Prostate gland (tissue), 2 donors: ENCODE data around the gene SH3PXD2B. TPM values are rescaled to one million over a fixed set of nuclear protein-coding genes. Genes with fewer than 3 reads are reported as not detected.

Experiments
- DNase-seq: peaks from one replicate; pipeline ENCODE4 v3.0.0-alpha.2; 2019; ENCODE audit warnings: low spot score
- H3K27ac ChIP-seq, 2 donors: fragments of 200-600 bp; sonication (generic); 2 replicates each; pipeline ENCODE4 v1.5.1; 2017 to 2019
- H3K27me3 ChIP-seq: fragments of 200-600 bp; sonication (generic); replicated peaks from 2 replicates; pipeline ENCODE4 v1.5.1; 2019; ENCODE audit not compliant: insufficient read depth
- H3K36me3 ChIP-seq, 2 donors: fragments of 200-600 bp; sonication (generic); 1 replicate in 1 of 2; 2 replicates in 1 of 2; pipeline versions ENCODE4 v1.5.1 to v1.8.1; 2017 to 2019
- H3K4me1 ChIP-seq: fragments of 200-600 bp; sonication (generic); replicated peaks from 2 replicates; pipeline ENCODE4 v1.5.1; 2019
- H3K4me3 ChIP-seq, 2 donors: fragments of 200-600 bp; sonication (generic); 2 replicates each; pipeline ENCODE4 v1.5.1; 2017 to 2019
- H3K9me3 ChIP-seq: fragments of 200-600 bp; sonication (generic); 2 replicates; pipeline ENCODE4 v1.5.1; 2017
- CTCF ChIP-seq, 4 experiments: fragments of 200-600 bp in 2 of 4; fragments of 450-650 bp in 2 of 4; sonication (generic) in 2 of 4; IDR thresholded peaks; 1 replicate in 3 of 4; 2 replicates in 1 of 4; pipeline ENCODE4 v1.5.1; 2016 to 2019; ENCODE audit warnings: antibody characterized with exemption in 4 of 4, mild to moderate bottlenecking in 2 of 4, moderate library complexity in 2 of 4
- POLR2A ChIP-seq: fragments of 450-650 bp; IDR thresholded peaks from one replicate; pipeline ENCODE4 v1.6.1; 2016; ENCODE audit warnings: antibody characterized with exemption, mild to moderate bottlenecking
- POLR2AphosphoS5 ChIP-seq: sonication (generic); formaldehyde crosslinking; IDR thresholded peaks from one replicate; pipeline ENCODE4 v1.6.1; 2017; ENCODE audit warnings: antibody characterized with exemption
- WGBS: methylation state at CpG from one replicate; pipeline ENCODE4 v1.1.5; 2018; 5-methylcytosine and 5-hydroxymethylcytosine counted together
- intact Hi-C: fragments of 100-400 bp; cut with DNase I; formaldehyde crosslinking; loops from one replicate; pipeline ENCODE4 v1.14.2; 2022
- total RNA-seq, 2 donors: library from RNA; depleted of rRNA; stranded (reverse); fragments of >200 nt; gene quantifications; one replicate each; pipeline ENCODE4 v1.1.0, GENCODE V29; 2016

Gene SH3PXD2B
- total RNA-seq, 2 donors from 2014 or later, result 15.8 to 38.0 TPM

- 74% methylated on average over 7 of the region's 7 CpGs for WGBS
- TF ChIP-seq POLR2A (no peak), POLR2AphosphoS5 (no peak), CTCF (IDR thresholded peaks at IDR 0.05) (no peak)
Observed at GRCh38 chr5:172421020-172421419, 33.3 kb downstream of the SH3PXD2B start.

GRCh38 chr5:172420235-172420939 is 33.9 kb downstream of the SH3PXD2B start:
- H3K9me3 ChIP-seq, result no peaks in the 10 kb centered on the region
- intact Hi-C loops, result no loop called here
- DNase-seq, result peak; percentile 74
- H3K4me3 ChIP-seq, result no peak overlapping the region
- no peaks in the 10 kb centered on the region for H3K27me3 ChIP-seq
- H3K27ac ChIP-seq, result peak overlapping the region; percentile 74 to 83
- no peaks in the 10 kb centered on the region for H3K36me3 ChIP-seq
- TF ChIP-seq POLR2A, result peak; percentile 28
- no peak for TF ChIP-seq CTCF (IDR thresholded peaks at IDR 0.05)
- TF ChIP-seq POLR2AphosphoS5, result peak; percentile 88
- 38% methylated on average over 10 of the region's 10 CpGs for WGBS
- H3K4me1 ChIP-seq, result peaks cover 6% of the 10 kb centered on the region

More at GRCh38 chr5:172421020-172421419, 33.3 kb downstream of the SH3PXD2B start:
- intact Hi-C loops, result no loop called here
- Histone ChIP-seq H3K27me3 (no peaks in the 10 kb centered on the region), H3K4me3 (no peak overlapping the region), H3K9me3 (no peaks in the 10 kb centered on the region), H3K36me3 (no peaks in the 10 kb centered on the region), H3K4me1 (peaks cover 6% of the 10 kb centered on the region), H3K27ac (peak overlapping the region; percentile 74 to 83)
- no peak for DNase-seq

- no peak overlapping the region for H3K4me3 ChIP-seq
- no peaks in the 10 kb centered on the region for H3K36me3 ChIP-seq
- DNase-seq, result no peak
- TF ChIP-seq POLR2AphosphoS5, result no peak
- TF ChIP-seq POLR2A, result no peak
- TF ChIP-seq CTCF (IDR thresholded peaks at IDR 0.05), result no peak
- no peaks in the 10 kb centered on the region for H3K9me3 ChIP-seq
- intact Hi-C loops, result no loop called here
- peak overlapping the region; percentile 74 to 83 for H3K27ac ChIP-seq
- 35% methylated on average over 20 of the region's 20 CpGs for WGBS
- no peaks in the 10 kb centered on the region for H3K27me3 ChIP-seq
- peaks cover 6% of the 10 kb centered on the region for H3K4me1 ChIP-seq
Observed at GRCh38 chr5:172418862-172419814, 35.2 kb downstream of the SH3PXD2B start.

GRCh38 chr5:172417983-172418630 is 36.2 kb downstream of the SH3PXD2B start:
- Histone ChIP-seq H3K27me3 (no peaks in the 10 kb centered on the region), H3K4me3 (no peak overlapping the region), H3K9me3 (no peaks in the 10 kb centered on the region), H3K27ac (peak overlapping the region; percentile 74 to 83), H3K36me3 (no peaks in the 10 kb centered on the region), H3K4me1 (peaks cover 6% of the 10 kb centered on the region)
- peak; percentile 81 for DNase-seq
- WGBS, result 35% methylated on average over 10 of the region's 10 CpGs
- intact Hi-C loops, result no loop called here
- peak; percentile 90 for TF ChIP-seq POLR2AphosphoS5
- no peak for TF ChIP-seq CTCF (IDR thresholded peaks at IDR 0.05)
